ENCODE results near the gene TANC1. TPM values are rescaled to one million over a fixed set of nuclear protein-coding genes. Genes with fewer than 3 reads are reported as not detected.
A peak's percentile ranks its signal among the peaks of the same experiment; 100 is the strongest.

The TANC1 gene
- total RNA-seq, 6 donors from 2014 or later = 41.6 to 101 (median 75.5) TPM

DNA sequence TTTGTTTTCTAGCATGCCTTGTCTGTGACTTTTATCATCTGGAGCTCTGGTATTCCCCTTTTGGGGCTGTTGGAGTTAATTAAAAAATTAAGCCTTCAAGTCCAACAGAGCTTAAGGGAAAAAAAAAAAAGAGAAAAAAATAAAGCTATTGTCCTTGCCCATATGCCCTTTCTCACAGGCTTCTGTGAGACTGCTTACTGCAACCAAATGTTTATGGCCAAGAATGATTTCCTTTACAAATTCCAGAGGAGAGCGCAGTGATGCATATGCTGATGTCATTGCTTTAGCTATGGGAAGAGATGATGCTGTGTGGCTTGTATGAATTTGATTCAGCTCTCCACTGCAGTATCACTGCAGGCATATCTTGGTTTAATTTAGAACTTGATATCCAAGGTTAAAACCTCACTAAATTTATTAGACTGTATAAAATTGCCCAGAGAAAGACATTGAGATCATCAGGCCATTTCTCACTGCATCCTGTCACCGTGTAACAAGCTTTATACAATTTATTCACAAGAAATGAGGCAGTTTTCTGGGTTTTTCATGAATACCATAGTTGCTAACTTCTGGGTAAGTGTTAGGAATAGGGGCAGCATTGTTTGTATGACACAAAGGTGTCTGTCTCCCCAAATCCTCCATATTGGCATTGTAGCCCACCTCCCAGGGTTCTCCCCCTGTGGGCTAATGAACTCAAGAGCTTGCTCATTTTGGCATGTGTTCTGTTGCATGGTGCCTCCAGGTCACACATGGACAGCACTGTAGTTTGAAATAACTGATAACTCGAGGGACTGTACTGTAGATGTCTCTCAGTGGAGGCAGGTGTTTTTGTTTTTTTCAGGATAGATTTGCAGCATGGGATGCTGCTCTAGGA is 85.0 kb downstream of the TANC1 start:
- no peaks in the 10 kb centered on the region for H3K27me3 ChIP-seq
- H3K4me1 ChIP-seq = peaks cover 13 to 21% (median 16%) of the 10 kb centered on the region in 4 donors
- H3K4me3 ChIP-seq = no peak overlapping the region
- TF ChIP-seq POLR2A (IDR thresholded peaks at IDR 0.05) (no peak), EP300 (IDR thresholded peaks at IDR 0.05) (no peak), POLR2AphosphoS5 (IDR thresholded peaks at IDR 0.05) (no peak)
- TF ChIP-seq, protein P1, sequence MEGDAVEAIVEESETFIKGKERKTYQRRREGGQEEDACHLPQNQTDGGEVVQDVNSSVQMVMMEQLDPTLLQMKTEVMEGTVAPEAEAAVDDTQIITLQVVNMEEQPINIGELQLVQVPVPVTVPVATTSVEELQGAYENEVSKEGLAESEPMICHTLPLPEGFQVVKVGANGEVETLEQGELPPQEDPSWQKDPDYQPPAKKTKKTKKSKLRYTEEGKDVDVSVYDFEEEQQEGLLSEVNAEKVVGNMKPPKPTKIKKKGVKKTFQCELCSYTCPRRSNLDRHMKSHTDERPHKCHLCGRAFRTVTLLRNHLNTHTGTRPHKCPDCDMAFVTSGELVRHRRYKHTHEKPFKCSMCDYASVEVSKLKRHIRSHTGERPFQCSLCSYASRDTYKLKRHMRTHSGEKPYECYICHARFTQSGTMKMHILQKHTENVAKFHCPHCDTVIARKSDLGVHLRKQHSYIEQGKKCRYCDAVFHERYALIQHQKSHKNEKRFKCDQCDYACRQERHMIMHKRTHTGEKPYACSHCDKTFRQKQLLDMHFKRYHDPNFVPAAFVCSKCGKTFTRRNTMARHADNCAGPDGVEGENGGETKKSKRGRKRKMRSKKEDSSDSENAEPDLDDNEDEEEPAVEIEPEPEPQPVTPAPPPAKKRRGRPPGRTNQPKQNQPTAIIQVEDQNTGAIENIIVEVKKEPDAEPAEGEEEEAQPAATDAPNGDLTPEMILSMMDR (IDR thresholded peaks at IDR 0.05) = no peak
- H3K27ac ChIP-seq = no peak overlapping the region
- no peaks in the 10 kb centered on the region for H3K9me3 ChIP-seq
- ATAC-seq (ENCODE audit: low FRiP score in 2 of 2) (no peak), DNase-seq (no peak)
- H3K36me3 ChIP-seq = no peaks in the 10 kb centered on the region
- 84 to 88% methylated on average over 3 of the region's 3 CpGs for WGBS, 2 donors

- Histone ChIP-seq H3K36me3 (no peaks in the 10 kb centered on the region), H3K4me1 (peaks cover 13 to 21% (median 16%) of the 10 kb centered on the region in 4 donors), H3K27me3 (no peaks in the 10 kb centered on the region), H3K9me3 (no peaks in the 10 kb centered on the region), H3K4me3 (no peak overlapping the region), H3K27ac (no peak overlapping the region)
- TF ChIP-seq POLR2A (IDR thresholded peaks at IDR 0.05) = no peak
- TF ChIP-seq EP300 (IDR thresholded peaks at IDR 0.05) = no peak
- no peak for TF ChIP-seq POLR2AphosphoS5 (IDR thresholded peaks at IDR 0.05)
- TF ChIP-seq, protein P1 (IDR thresholded peaks at IDR 0.05) = no peak
- DNase-seq (no peak), ATAC-seq (ENCODE audit: low FRiP score in 2 of 2) (no peak)
- 76 to 80% methylated on average over 3 of the region's 3 CpGs for WGBS, 2 donors
These were observed 85.5 kb downstream of the TANC1 start for GRCh38 chr2:159054032-159054334.

GRCh38 chr2:159054985-159055384 is 86.5 kb downstream of the TANC1 start:
- peak overlapping the region in 1 of 4 donors; percentile 27 for H3K27ac ChIP-seq
- H3K36me3 ChIP-seq = no peaks in the 10 kb centered on the region
- H3K4me3 ChIP-seq = no peak overlapping the region
- 82 to 85% methylated on average over 4 of the region's 4 CpGs for WGBS, 2 donors
- DNase-seq (no peak), ATAC-seq (ENCODE audit: low FRiP score in 2 of 2) (no peak)
- TF ChIP-seq POLR2A (IDR thresholded peaks at IDR 0.05) = no peak
- no peak for TF ChIP-seq EP300 (IDR thresholded peaks at IDR 0.05)
- TF ChIP-seq, protein P1 (IDR thresholded peaks at IDR 0.05) = no peak
- no peak for TF ChIP-seq POLR2AphosphoS5 (IDR thresholded peaks at IDR 0.05)
- no peaks in the 10 kb centered on the region for H3K9me3 ChIP-seq
- no peaks in the 10 kb centered on the region for H3K27me3 ChIP-seq
- peaks cover 13 to 24% (median 20%) of the 10 kb centered on the region in 4 donors for H3K4me1 ChIP-seq

GRCh38 chr2:159060518-159060917 is 92.1 kb downstream of the TANC1 start:
- no peaks in the 10 kb centered on the region for H3K9me3 ChIP-seq
- no peak for TF ChIP-seq POLR2A (IDR thresholded peaks at IDR 0.05)
- no peak for TF ChIP-seq POLR2AphosphoS5 (IDR thresholded peaks at IDR 0.05)
- TF ChIP-seq EP300 (IDR thresholded peaks at IDR 0.05) = no peak
- TF ChIP-seq, protein P1 (IDR thresholded peaks at IDR 0.05) = no peak
- peaks cover 9 to 44% (median 22%) of the 10 kb centered on the region in 4 donors for H3K4me1 ChIP-seq
- peak overlapping the region in 1 of 4 donors; percentile 16 for H3K27ac ChIP-seq
- no peak overlapping the region for H3K4me3 ChIP-seq
- no peaks in the 10 kb centered on the region for H3K36me3 ChIP-seq
- H3K27me3 ChIP-seq = no peaks in the 10 kb centered on the region
- WGBS, 2 donors = 42 to 44% methylated on average over 3 of the region's 3 CpGs
- ATAC-seq (ENCODE audit: low FRiP score in 2 of 2) = no peak
- DNase-seq = no peak
